Progenitor cell of endocrine pancreas (in vitro differentiated cells): ENCODE measurements around the gene KLHDC7B. TPM values are rescaled to one million over a fixed set of nuclear protein-coding genes. Genes with fewer than 3 reads are reported as not detected.

ENCODE experiments used
- DNase-seq: peaks from one replicate; pipeline ENCODE4 v3.0.0; 2021; ENCODE audit warnings: low spot score; ENCODE audit not compliant: unreplicated experiment
- H3K27ac Mint-ChIP-seq: 2 replicates; pipeline ENCODE4 v1.8.0; 2021; ENCODE audit warnings: mild to moderate bottlenecking, moderate library complexity, mixed read lengths
- H3K27me3 Mint-ChIP-seq: 2 replicates; pipeline ENCODE4 v1.8.0; 2021; ENCODE audit warnings: mixed read lengths
- H3K36me3 Mint-ChIP-seq: 2 replicates; pipeline ENCODE4 v1.8.0; 2022; ENCODE audit warnings: mixed read lengths; ENCODE audit not compliant: insufficient read depth
- H3K4me1 Mint-ChIP-seq: 2 replicates; pipeline ENCODE4 v1.8.0; 2021; ENCODE audit warnings: low read depth, mixed read lengths
- H3K4me3 Mint-ChIP-seq: 2 replicates; pipeline ENCODE4 v1.8.0; 2021; ENCODE audit warnings: low read depth, mild to moderate bottlenecking, moderate library complexity, mixed read lengths
- H3K9me3 Mint-ChIP-seq: 2 replicates; pipeline ENCODE4 v1.8.0; 2021; ENCODE audit warnings: low read depth, mixed read lengths
- total RNA-seq: library from RNA; stranded (reverse); gene quantifications from 2 replicates; pipeline ENCODE4 v1.2.1, GENCODE V29; 2021
- TF ChIP-seq, protein P1 (sequence below): fragments of 200-600 bp; sonication (generic); IDR thresholded peaks from one replicate; pipeline ENCODE4 v1.5.0; 2021; ENCODE audit warnings: antibody characterized with exemption, mild to moderate bottlenecking; ENCODE audit not compliant: unreplicated experiment

KLHDC7B gene
- total RNA-seq, 1 donor from 2014 or later: not detected

GRCh38 chr22:50544078-50544745, 1.5 kb upstream of the KLHDC7B start:
- Mint-ChIP-seq H3K4me3 (no peak overlapping the region), H3K36me3 (no peaks in the 10 kb centered on the region), H3K9me3 (no peaks in the 10 kb centered on the region), H3K27ac (no peak overlapping the region), H3K4me1 (no peaks in the 10 kb centered on the region), H3K27me3 (peaks cover 23% of the 10 kb centered on the region)
- DNase-seq: peak; percentile 76
- TF ChIP-seq, protein P1, sequence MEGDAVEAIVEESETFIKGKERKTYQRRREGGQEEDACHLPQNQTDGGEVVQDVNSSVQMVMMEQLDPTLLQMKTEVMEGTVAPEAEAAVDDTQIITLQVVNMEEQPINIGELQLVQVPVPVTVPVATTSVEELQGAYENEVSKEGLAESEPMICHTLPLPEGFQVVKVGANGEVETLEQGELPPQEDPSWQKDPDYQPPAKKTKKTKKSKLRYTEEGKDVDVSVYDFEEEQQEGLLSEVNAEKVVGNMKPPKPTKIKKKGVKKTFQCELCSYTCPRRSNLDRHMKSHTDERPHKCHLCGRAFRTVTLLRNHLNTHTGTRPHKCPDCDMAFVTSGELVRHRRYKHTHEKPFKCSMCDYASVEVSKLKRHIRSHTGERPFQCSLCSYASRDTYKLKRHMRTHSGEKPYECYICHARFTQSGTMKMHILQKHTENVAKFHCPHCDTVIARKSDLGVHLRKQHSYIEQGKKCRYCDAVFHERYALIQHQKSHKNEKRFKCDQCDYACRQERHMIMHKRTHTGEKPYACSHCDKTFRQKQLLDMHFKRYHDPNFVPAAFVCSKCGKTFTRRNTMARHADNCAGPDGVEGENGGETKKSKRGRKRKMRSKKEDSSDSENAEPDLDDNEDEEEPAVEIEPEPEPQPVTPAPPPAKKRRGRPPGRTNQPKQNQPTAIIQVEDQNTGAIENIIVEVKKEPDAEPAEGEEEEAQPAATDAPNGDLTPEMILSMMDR: peak; percentile 71

DNA sequence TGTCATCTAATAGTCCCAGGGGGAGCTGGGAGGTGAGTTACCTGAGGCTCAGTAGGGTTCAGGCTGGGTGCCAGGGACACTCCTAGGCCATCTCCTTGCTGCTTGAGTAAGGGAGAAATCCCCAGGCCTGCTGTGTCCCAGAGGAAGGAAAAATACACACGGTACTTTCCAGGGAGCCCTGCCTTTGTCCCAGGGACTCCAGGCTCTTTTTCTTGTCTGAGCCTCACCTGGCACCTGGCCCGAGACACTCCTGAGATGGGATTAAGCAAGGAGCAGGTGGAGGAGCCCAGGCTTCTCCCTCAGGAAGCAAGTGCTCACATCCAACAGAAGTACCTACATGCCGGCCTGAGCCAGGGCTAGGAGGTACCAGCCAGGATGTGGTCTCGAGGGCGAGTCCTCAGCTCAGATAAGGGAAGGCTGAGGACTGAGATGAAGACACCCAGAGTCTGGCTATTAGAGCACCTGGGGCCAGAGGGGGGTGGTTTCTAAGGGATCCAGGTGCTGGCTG, 899 bp upstream of the KLHDC7B start:
- no peaks in the 10 kb centered on the region for H3K9me3 Mint-ChIP-seq
- no peaks in the 10 kb centered on the region for H3K36me3 Mint-ChIP-seq
- no peak for DNase-seq
- no peaks in the 10 kb centered on the region for H3K4me1 Mint-ChIP-seq
- TF ChIP-seq, protein P1: no peak
- peaks cover 23% of the 10 kb centered on the region for H3K27me3 Mint-ChIP-seq
- H3K27ac Mint-ChIP-seq: no peak overlapping the region
- no peak overlapping the region for H3K4me3 Mint-ChIP-seq

DNA sequence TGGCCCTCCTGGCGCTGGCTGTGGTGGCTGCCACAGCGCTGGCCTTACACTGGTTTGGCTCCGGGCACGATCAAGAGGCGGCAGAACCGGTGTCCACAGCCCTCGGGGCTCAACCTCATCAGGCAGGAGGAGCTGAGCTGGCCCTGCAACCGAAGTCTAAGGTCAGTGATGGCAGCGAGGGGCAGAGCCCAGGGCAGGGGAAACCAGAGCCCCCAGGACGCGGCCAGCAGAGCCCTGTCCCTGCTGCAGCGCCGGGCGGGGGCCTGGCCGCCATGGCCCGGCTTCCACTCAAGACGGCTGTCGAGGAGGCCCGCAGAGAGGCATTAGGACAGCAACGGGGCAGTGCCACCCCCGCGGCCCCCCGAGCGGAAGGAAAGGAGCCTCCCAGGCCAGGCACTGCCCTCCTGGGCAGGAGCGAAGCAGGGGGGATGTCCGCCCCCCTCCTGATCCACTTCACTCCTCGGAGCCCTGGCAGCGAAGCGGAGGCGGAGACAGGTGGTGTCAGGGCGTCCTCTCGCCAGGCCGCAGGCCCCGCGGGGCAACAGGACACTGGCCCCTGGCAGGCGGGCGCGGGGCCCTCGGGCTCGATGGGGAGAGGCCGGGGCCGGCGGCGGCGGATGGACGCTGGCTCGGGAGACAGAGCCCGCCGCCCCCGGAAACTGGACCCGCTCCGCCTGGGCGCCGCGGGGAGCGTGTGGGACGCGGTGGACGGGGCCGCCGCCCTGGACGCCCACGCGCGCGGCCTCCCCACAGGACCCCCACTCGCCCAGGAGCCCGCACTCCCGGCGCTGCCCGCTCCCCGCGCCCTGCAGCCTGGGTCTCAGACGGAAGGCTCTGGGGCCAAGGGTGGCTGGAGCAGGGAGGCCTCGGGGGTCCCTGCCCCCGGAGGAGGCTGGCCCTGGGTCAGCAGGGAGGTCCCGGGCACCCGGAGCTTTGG, 895 bp downstream of the KLHDC7B start:
- Mint-ChIP-seq H3K9me3 (no peaks in the 10 kb centered on the region), H3K27ac (no peak overlapping the region), H3K36me3 (no peaks in the 10 kb centered on the region), H3K27me3 (peaks cover 18% of the 10 kb centered on the region), H3K4me1 (no peaks in the 10 kb centered on the region), H3K4me3 (no peak overlapping the region)
- TF ChIP-seq, protein P1: no peak
- DNase-seq: no peak

DNA sequence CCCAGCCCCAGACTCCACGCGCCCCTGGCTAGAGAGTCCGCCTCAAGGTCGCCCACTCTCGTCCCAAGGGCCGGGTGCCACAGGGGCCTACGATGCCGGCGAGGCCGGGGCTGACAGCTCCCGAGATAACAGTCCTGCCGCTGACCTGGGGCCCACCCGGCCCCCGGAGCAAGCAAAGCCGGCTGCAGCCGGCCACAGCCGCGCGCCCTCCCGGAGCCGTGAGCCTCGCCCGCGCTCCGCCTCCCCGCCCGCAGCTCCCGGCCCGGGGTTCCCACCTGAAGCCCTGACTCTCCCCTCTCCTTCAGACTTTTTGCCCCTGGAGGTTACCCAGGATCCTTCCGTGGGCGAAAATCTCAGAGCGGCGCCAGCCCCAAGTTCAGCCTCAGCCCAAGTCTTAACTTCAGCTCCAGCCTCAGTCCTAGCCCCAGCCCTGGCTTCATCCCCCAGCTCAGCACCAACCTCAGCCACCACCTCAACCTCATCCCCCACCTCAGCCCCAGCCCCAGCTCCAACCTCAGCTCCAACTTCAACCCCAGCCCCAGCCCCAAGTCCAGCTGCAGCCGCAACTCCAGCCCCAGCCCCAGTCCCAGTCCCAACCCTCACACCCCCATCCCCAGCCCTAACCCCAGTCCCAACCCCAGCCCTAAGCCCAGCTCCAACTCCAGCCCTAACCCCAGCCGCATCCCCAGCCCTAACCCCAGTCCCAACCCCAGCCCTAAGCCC, 1.7 kb downstream of the KLHDC7B start:
- Mint-ChIP-seq H3K4me3 (no peak overlapping the region), H3K27me3 (peaks cover 16% of the 10 kb centered on the region), H3K4me1 (no peaks in the 10 kb centered on the region), H3K9me3 (no peaks in the 10 kb centered on the region), H3K36me3 (no peaks in the 10 kb centered on the region), H3K27ac (no peak overlapping the region)
- DNase-seq: no peak
- TF ChIP-seq, protein P1: no peak
